Fibroblast of peridontal ligament (primary cell): Measurements from ENCODE around the gene LSM6.
A peak's percentile ranks its signal among the peaks of the same experiment; 100 is the strongest.

ENCODE experiments used
- DNase-seq: peaks from one replicate; pipeline ENCODE4 v3.0.0-alpha.2; 2010; ENCODE audit errors: extremely low read depth

LSM6 gene

DNA sequence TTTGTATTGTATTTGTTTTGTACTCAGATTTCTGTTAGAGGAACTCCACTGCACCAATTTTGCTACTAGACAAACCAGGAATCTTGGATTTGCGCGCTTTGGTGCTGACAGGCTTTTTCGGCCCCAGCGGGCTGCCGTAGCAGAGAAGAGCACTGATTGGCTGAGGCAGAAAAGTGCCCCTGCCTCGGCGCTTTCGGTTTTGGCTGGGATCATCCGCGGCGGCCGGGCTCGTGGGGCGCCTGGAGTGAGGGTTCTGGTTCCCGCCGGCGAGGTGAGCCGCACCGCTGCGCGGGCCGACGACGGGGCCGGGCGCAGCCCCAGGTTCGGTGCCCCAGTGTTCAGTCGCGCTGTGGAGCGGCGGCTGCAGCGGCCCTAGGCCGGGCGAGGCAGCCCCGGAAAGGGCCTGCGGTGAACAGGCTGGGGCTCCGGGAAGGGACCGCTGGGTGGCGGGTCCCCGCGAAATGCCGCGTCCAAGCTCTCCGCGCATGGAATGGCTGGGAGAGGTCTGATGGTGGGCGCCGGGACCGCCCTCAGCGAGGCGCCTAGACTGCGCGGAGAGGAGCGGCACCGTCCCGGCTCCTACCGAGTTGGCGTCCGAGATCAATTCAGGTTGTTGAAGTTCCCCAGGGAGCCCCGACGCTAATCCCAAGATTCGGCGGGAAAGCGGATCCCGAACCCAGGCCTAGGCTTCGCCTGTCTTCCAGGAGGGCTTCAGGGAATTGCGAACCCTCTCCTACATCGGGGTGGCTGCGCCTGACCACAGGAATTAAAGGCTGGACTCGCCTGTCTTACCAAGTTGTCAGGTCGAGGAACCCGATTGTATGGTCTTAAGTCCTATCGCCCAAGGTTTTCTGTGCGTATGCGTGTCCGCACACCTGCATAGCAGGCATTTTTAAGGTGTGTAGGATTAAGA, at the start of gene LSM6:
Gene LSM6 (plus strand): TSS at position 178 of the 913 bp plus-strand sequence. CDS start 7,204 bp downstream, outside the sequence.
- peak; percentile 88 for DNase-seq

DNA sequence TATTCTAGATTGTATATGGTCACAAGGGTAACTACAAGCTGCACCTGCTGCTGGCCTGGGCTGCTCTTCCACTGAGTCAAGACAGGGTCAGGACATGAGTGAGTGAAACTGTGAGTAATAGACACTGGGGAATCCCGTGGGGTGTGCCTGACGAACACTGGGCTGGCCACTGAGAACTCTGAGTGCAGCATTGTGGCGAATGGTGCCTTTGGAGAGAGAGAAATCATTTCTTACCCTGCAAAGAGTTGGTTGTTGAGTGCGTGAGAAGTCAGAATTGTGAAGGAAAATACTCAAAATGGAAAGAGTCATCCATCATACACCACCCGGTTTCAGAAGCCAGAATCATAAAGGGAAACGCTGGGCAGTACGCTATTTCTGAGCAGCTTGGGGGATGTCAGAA, 43.1 kb upstream of the LSM6 start:
- DNase-seq: no peak

GRCh38 chr4:146134761-146135445, 40.6 kb upstream of the LSM6 start:
- peak; percentile 48 for DNase-seq

- no peak for DNase-seq
These were observed 39.6 kb upstream of the LSM6 start for GRCh38 chr4:146135941-146136340.

- DNase-seq: no peak
These were observed 32.8 kb upstream of the LSM6 start for GRCh38 chr4:146142768-146143167.

DNA sequence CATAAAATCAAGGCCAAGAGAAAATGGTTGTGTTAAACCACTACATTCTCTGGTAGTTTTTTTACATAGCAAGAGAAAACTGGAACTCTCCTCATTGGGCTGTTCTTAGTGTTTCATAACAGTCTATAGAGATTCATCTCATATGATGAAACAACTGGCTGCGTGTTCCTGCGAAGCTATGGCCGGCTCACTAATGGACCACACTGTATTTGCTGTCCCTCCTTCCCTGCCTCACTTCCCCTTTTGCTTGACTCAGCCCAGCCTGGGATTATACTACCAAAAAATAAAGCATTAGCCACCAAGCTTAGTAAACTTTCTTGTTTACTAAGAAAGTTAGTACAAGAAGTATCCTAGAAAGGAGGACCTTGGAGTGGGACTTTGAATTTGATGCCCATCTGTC, 31.6 kb upstream of the LSM6 start:
- no peak for DNase-seq

GRCh38 chr4:146146918-146147317, 28.6 kb upstream of the LSM6 start:
- no peak for DNase-seq

GRCh38 chr4:146148021-146148420, 27.5 kb upstream of the LSM6 start:
- no peak for DNase-seq

GRCh38 chr4:146154057-146154456, 21.5 kb upstream of the LSM6 start:
- DNase-seq: no peak

- no peak for DNase-seq
These were observed 20.3 kb upstream of the LSM6 start for GRCh38 chr4:146155152-146155724.

DNA sequence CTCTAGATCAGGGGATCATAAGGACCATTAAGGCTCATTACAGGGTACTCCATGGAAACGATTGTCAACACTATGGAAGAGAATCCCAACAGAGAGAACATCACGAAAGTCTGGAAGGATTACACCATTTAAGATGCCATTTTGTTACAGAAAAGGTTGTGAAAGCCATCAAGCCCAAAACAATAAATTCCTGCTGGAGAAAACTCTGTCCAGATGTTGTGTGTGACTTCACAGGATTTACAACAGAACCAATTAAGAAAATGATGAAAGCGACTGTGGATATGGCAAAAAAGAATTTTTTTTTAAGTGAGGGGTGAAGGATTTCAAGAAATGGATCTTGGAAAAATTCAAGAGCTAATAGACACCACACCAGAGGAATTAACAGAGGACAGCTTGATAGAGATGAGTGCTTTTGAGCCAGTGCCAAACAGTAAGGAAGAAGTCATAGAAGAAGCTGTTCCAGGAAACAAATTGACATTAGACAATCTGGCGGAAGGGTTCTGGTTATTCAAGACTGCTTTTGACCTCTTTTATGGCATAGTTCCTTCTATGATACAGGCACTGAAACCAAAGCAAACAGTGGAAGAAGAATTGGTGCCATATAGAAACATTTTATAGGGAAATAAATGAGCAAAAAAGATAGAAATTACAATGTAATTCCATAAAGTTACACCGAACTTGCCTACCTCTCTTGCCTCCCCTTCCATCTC, 17.3 kb upstream of the LSM6 start:
- DNase-seq: peak; percentile 14

DNA sequence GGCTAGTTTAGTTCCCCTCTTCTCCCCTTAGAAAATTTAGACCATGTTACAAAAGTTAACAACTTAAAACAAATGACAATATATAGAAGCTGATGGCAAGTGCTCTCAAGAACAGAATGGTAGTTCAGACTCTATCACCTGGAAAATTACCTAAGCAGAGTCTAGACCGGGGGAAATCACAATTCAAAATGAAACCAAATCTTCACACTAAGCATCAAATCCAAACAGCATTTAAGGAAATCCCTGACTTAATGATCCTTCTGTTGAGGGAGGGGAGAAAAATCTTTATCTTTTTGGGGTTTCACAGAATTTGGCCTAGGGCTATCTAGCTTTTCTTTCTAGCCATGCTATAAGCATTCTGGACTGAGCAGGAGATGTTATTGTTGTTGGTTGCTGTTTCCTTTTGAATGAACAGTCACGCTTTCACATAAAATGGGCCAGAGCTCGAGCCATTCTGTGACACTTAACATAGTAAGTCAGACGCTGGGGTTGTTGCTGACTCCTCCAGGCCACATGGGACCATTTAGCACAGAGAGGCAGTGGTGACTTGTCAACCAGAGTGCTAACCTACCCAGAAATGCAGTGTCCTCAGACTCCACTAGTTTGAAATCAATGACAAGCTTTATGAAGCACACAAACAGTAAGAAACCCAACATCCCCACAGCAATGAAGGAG, 16.0 kb upstream of the LSM6 start:
- no peak for DNase-seq

- no peak for DNase-seq
These were observed 14.3 kb upstream of the LSM6 start for GRCh38 chr4:146161243-146161642.

- no peak for DNase-seq
These were observed 10.3 kb upstream of the LSM6 start for GRCh38 chr4:146165221-146165620.

DNA sequence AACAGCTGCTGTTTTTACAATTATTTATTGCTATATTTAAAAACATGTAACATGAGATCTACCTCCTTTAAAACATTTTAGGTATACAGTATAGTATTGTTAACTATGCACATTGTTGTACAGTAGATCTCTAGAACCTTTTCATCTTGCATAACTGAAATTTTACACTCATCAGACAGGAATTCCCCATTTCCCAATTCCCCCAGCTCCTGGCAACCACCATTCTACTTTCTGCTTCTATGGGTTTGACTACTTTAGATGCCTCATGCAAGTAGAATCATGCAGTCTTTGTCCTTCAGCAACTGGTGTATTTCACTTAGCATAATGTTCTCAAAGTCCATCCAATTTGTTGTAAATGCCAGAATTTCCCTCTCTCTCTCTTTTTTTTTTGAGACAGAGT, 9.7 kb upstream of the LSM6 start:
- DNase-seq: peak; percentile 89

GRCh38 chr4:146170149-146170548, 5.4 kb upstream of the LSM6 start:
- no peak for DNase-seq

GRCh38 chr4:146176891-146177290, 1.4 kb downstream of the LSM6 start:
- DNase-seq: no peak

GRCh38 chr4:146178126-146178525, 2.6 kb downstream of the LSM6 start:
- no peak for DNase-seq

DNA sequence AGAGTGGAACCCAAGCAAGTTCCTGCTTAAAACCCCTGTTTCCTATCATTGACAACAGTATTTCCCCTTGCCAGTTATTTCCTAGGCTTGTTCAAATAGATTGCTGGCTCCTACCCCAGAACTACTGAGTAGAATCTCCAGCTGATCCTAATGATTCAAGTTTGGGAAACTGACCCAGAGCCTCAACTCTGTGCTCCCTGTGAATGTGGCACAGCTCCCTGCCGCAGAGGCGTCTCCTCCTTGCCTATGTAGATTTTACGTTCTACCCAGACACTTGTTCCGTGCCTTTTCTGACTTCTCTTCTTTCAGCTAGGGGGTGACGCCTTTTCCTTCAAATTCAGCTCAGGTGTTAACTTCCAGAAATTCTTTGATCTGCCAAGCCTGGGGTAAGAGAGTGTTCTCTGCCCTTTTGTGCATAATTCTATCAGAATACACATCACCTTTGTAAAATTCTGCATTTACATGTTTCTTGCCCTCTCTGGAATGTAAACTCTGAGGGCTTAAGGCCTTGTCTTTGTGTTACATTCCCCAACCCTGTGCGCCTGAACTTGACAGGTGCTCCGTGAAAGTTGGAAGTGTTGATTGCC, 4.4 kb downstream of the LSM6 start:
- DNase-seq: no peak

GRCh38 chr4:146182443-146182842, 6.9 kb downstream of the LSM6 start:
- no peak for DNase-seq

- DNase-seq: no peak
These were observed 7.7 kb downstream of the LSM6 start for GRCh38 chr4:146183209-146183608.
